HCT116 (cell line): Measurements from ENCODE around the gene TDRD9. TPM values are rescaled to one million over a fixed set of nuclear protein-coding genes. Genes with fewer than 3 reads are reported as not detected.

Source experiments
- ATAC-seq: fragments of 200-7000 bp; cut with Tn5 transposase; 2 replicates; pipeline ENCODE4 v1.9.1; 2020; ENCODE audit warnings: mild to moderate bottlenecking, moderate library complexity
- BruUV-seq: library from RNA; stranded (reverse); fragments of 400-500 nt; replicated peaks from 2 replicates; lab custom pipeline; 2021; lab: Mats Ljungman, UMichigan
- CTCF ChIA-PET: fragments of 300-600 bp; sonication (Branson Sonifier 250); formaldehyde crosslinking; loops from one replicate; lab custom pipeline; 2021; ENCODE audit warnings: antibody characterized with exemption; lab: Charles Lee
- POLR2A ChIA-PET: fragments of 300-600, 350-600 bp; sonication (Branson Sonifier 250); formaldehyde crosslinking; loops from one replicate; lab custom pipeline; 2021; ENCODE audit warnings: antibody characterized with exemption; lab: Charles Lee
- RAD21 ChIA-PET, 2 experiments: fragments of 300-600 bp; sonication (Branson Sonifier 250); formaldehyde crosslinking; loops; one replicate each; lab custom pipeline; 2023; ENCODE audit warnings: low total read pairs in 2 of 2; ENCODE audit not compliant: uncharacterized antibody in 2 of 2, unreplicated experiment in 2 of 2, low non-redundant PET in 1 of 2; lab: Charles Lee
- DNase-seq: peaks from one replicate; pipeline ENCODE4 v3.0.0-alpha.2; 2010; ENCODE audit warnings: low read depth, low spot score
- H2AFZ ChIP-seq: fragments of 200-600 bp; shearing (Covaris generic), sonication (generic); 2 replicates; pipeline ENCODE4 v1.6.1; 2017; ENCODE audit warnings: low read depth, mixed run types, mixed read lengths, antibody characterized with exemption, low read length; ENCODE audit not compliant: poor library complexity, severe bottlenecking
- H3K27ac ChIP-seq: 2 replicates; pipeline ENCODE4 v1.5.1; 2012; ENCODE audit warnings: low read depth, low read length
- H3K27me3 ChIP-seq: fragments of 200-600 bp; sonication (generic); 2 replicates; pipeline ENCODE4 v1.6.1; 2016; ENCODE audit warnings: mixed run types, low read length, mixed read lengths; ENCODE audit not compliant: insufficient read depth
- H3K36me3 ChIP-seq, 2 experiments: fragments of 200-500 bp in 1 of 2; fragments of 200-600 bp in 1 of 2; sonication (Bioruptor generic) in 1 of 2; sonication (generic) in 1 of 2; 2 replicates each; pipeline versions ENCODE4 v1.5.1 to v1.6.1; 2014 to 2016; ENCODE audit warnings: low read length in 2 of 2, inconsistent platforms in 1 of 2, mixed read lengths in 1 of 2, mixed run types in 1 of 2; ENCODE audit not compliant: insufficient read depth in 2 of 2, control insufficient read depth in 1 of 2
- H3K4me1 ChIP-seq, 2 experiments: fragments of 200-600 bp in 1 of 2; sonication (generic) in 1 of 2; 2 replicates each; pipeline versions ENCODE4 v1.5.1 to v1.6.1; 2012 to 2017; ENCODE audit warnings: low read length in 2 of 2, inconsistent platforms in 1 of 2, mild to moderate bottlenecking in 1 of 2, mixed read lengths in 1 of 2, mixed run types in 1 of 2, moderate library complexity in 1 of 2; ENCODE audit not compliant: insufficient read depth in 2 of 2, control insufficient read depth in 1 of 2
- H3K4me2 ChIP-seq: fragments of 200-600 bp; sonication (generic); 2 replicates; pipeline ENCODE4 v1.6.1; 2017; ENCODE audit warnings: mixed run types, low read length, mixed read lengths
- H3K4me3 ChIP-seq, 2 experiments: fragments of 200-600 bp in 1 of 2; sonication (generic) in 1 of 2; replicated peaks in 1 of 2; 2 replicates each; pipeline ENCODE4 v1.5.1; 2011 to 2016; ENCODE audit warnings: low read length in 2 of 2, control low read depth in 1 of 2, low read depth in 1 of 2, mild to moderate bottlenecking in 1 of 2, mixed read lengths in 1 of 2, mixed run types in 1 of 2
- H3K79me2 ChIP-seq: fragments of 200-600 bp; sonication (generic); 2 replicates; pipeline ENCODE4 v1.6.1; 2017; ENCODE audit warnings: mild to moderate bottlenecking, mixed run types, low read length, moderate library complexity, mixed read lengths; ENCODE audit not compliant: insufficient read depth
- H3K9ac ChIP-seq: fragments of 200-600 bp; sonication (generic); 2 replicates; pipeline ENCODE4 v1.6.1; 2016; ENCODE audit warnings: low read length, mixed read lengths
- H3K9me2 ChIP-seq: fragments of 200-600 bp; sonication (generic), shearing (Covaris generic); 2 replicates; pipeline ENCODE4 v1.6.1; 2017; ENCODE audit warnings: mixed run types, mild to moderate bottlenecking, moderate library complexity; ENCODE audit not compliant: insufficient read depth
- H3K9me3 ChIP-seq, 2 experiments: fragments of 200-500 bp in 1 of 2; fragments of 200-600 bp in 1 of 2; sonication (Bioruptor generic) in 1 of 2; sonication (generic) in 1 of 2; 2 replicates each; pipeline ENCODE4 v1.6.1; 2014 to 2017; ENCODE audit warnings: low read length in 2 of 2, mixed read lengths in 2 of 2, inconsistent platforms in 1 of 2, low read depth in 1 of 2, mild to moderate bottlenecking in 1 of 2, mixed run types in 1 of 2, moderate library complexity in 1 of 2; ENCODE audit not compliant: control insufficient read depth in 1 of 2, insufficient read depth in 1 of 2
- H4K20me1 ChIP-seq: fragments of 200-600 bp; sonication (generic), shearing (Covaris generic); 2 replicates; pipeline ENCODE4 v1.6.1; 2017; ENCODE audit warnings: mixed run types, mild to moderate bottlenecking, moderate library complexity; ENCODE audit not compliant: insufficient read depth
- CTCF ChIP-seq, 3 experiments: fragments of 200-600 bp in 1 of 3; sonication (generic) in 1 of 3; IDR thresholded peaks in 2 of 3; conservative IDR thresholded peaks in 1 of 3; 2 replicates each; pipeline ENCODE4 v1.5.1; 2012 to 2017; ENCODE audit warnings: low read depth in 2 of 3, low read length in 2 of 3, antibody characterized with exemption in 1 of 3, borderline replicate concordance in 1 of 3, control low read depth in 1 of 3, mild to moderate bottlenecking in 1 of 3, mixed read lengths in 1 of 3, mixed run types in 1 of 3, moderate library complexity in 1 of 3; ENCODE audit not compliant: insufficient read depth in 1 of 3
- ELF1 ChIP-seq: IDR thresholded peaks from 2 replicates; pipeline ENCODE4 v1.6.1; 2012; ENCODE audit warnings: low read depth, borderline replicate concordance
- EZH2 ChIP-seq: fragments of 200-600 bp; sonication (generic); IDR thresholded peaks from 2 replicates; pipeline ENCODE4 v1.6.1; 2017; ENCODE audit warnings: antibody characterized with exemption, mixed run types
- JUND ChIP-seq: IDR thresholded peaks from 2 replicates; pipeline ENCODE4 v1.6.1; 2012
- POLR2A ChIP-seq: IDR thresholded peaks from 2 replicates; pipeline ENCODE4 v1.7.0; 2011; ENCODE audit warnings: borderline replicate concordance; ENCODE audit not compliant: insufficient read depth, insufficient read length; ENCODE audit errors: extremely low read depth
- RAD21 ChIP-seq: IDR thresholded peaks from 2 replicates; pipeline ENCODE4 v1.6.1; 2012; ENCODE audit warnings: low read depth, mild to moderate bottlenecking
- REST ChIP-seq: IDR thresholded peaks from 2 replicates; pipeline ENCODE4 v1.6.1; 2012; ENCODE audit warnings: low read depth
- TCF7L2 ChIP-seq: IDR thresholded peaks from 2 replicates; pipeline ENCODE4 v1.7.0; 2011; ENCODE audit warnings: borderline replicate concordance, inconsistent platforms; ENCODE audit not compliant: insufficient read depth, insufficient read length; ENCODE audit errors: extremely low read depth
- ZNF274 ChIP-seq: fragments of 200-500 bp; sonication (Bioruptor generic); IDR thresholded peaks from 2 replicates; pipeline ENCODE4 v1.6.1; 2014; ENCODE audit warnings: mild to moderate bottlenecking, low read depth, low read length, inconsistent platforms
- intact Hi-C: fragments of 100-400 bp; cut with micrococcal nuclease; formaldehyde crosslinking; loops from 2 replicates; pipeline ENCODE4 v1.10.0; 2022
- total RNA-seq: library from RNA; stranded (reverse); gene quantifications from one replicate; pipeline ENCODE4 v1.2.1, GENCODE V29; 2021; ENCODE audit not compliant: unreplicated experiment

The TDRD9 gene
- total RNA-seq, 1 experiment from 2014 or later, result not detected

- POLR2A ChIA-PET, result no interaction called here
- CTCF ChIA-PET, result no interaction called here
- no peak overlapping the region for H3K4me2 ChIP-seq
Measured at GRCh38 chr14:104036212-104036611, 108.0 kb downstream of the TDRD9 start.

More at GRCh38 chr14:104036212-104036611, 108.0 kb downstream of the TDRD9 start:
- ATAC-seq (no peak), DNase-seq (no peak)
- Histone ChIP-seq H3K9ac (no peak overlapping the region), H3K79me2 (no peaks in the 10 kb centered on the region), H3K4me1 (no peaks in the 10 kb centered on the region), H3K4me3 (no peak overlapping the region), H3K9me3 (no peaks in the 10 kb centered on the region), H2AFZ (no peak overlapping the region), H4K20me1 (no peaks in the 10 kb centered on the region), H3K36me3 (no peaks in the 10 kb centered on the region), H3K27me3 (no peaks in the 10 kb centered on the region), H3K27ac (no peak overlapping the region), H3K9me2 (no peaks in the 10 kb centered on the region)
- intact Hi-C loops, result no loop called here
- TF ChIP-seq ZNF274 (no peak), POLR2A (no peak), ELF1 (no peak), EZH2 (no peak), CTCF (IDR thresholded peaks at IDR 0.05 in 2 of 3, conservative IDR thresholded peaks at IDR 0.05 in 1 of 3; ENCODE audit: borderline replicate concordance in 1 of 3, insufficient read depth in 1 of 3, low read depth in 2 of 3, low read length in 2 of 3) (no peak), TCF7L2 (no peak), REST (no peak), JUND (no peak), RAD21 (no peak)
- RAD21 ChIA-PET, result no interaction called here
- BruUV-seq, result no TSS peak
